ENCODE results near the gene NBEAL2.

NBEAL2 gene

GRCh38 chr3:46944191-46944590 lies 35.3 kb upstream of the NBEAL2 start:
- DNase-seq: no peak

- DNase-seq: no peak
These were observed 33.0 kb upstream of the NBEAL2 start for GRCh38 chr3:46946416-46946815.

- no peak for DNase-seq
These were observed 32.5 kb upstream of the NBEAL2 start for GRCh38 chr3:46946856-46947545.

- DNase-seq: no peak
These were observed 31.9 kb upstream of the NBEAL2 start for GRCh38 chr3:46947546-46947901.

GRCh38 chr3:46947981-46948791 lies 31.3 kb upstream of the NBEAL2 start:
- no peak for DNase-seq

GRCh38 chr3:46948830-46949671 lies 30.4 kb upstream of the NBEAL2 start:
- no peak for DNase-seq

GRCh38 chr3:46950177-46950576 lies 29.3 kb upstream of the NBEAL2 start:
- no peak for DNase-seq

GRCh38 chr3:46950650-46951241 lies 28.7 kb upstream of the NBEAL2 start:
- no peak for DNase-seq

- DNase-seq: no peak
These were observed 26.7 kb upstream of the NBEAL2 start for GRCh38 chr3:46952813-46953212.

GRCh38 chr3:46953234-46954010 lies 26.0 kb upstream of the NBEAL2 start:
- DNase-seq: no peak

GRCh38 chr3:46954178-46954577 lies 25.3 kb upstream of the NBEAL2 start:
- no peak for DNase-seq

- no peak for DNase-seq
These were observed 24.3 kb upstream of the NBEAL2 start for GRCh38 chr3:46955157-46955556.

GRCh38 chr3:46955801-46956259 lies 23.6 kb upstream of the NBEAL2 start:
- no peak for DNase-seq

GRCh38 chr3:46957092-46957820 lies 22.2 kb upstream of the NBEAL2 start:
- no peak for DNase-seq

GRCh38 chr3:46958467-46959160 lies 20.9 kb upstream of the NBEAL2 start:
- DNase-seq: no peak

GRCh38 chr3:46959161-46959511 lies 20.3 kb upstream of the NBEAL2 start:
- DNase-seq: no peak

GRCh38 chr3:46960081-46960701 lies 19.3 kb upstream of the NBEAL2 start:
- DNase-seq: peak in 2 of 51 donors; percentile 20 to 30

GRCh38 chr3:46960835-46961234 lies 18.6 kb upstream of the NBEAL2 start:
- DNase-seq: no peak

- DNase-seq: no peak
These were observed 17.0 kb upstream of the NBEAL2 start for GRCh38 chr3:46962427-46962826.
